Heart left ventricle (tissue), 16 donors: ENCODE results near the gene RREB1. TPM values are rescaled to one million over a fixed set of nuclear protein-coding genes. Genes with fewer than 3 reads are reported as not detected.

Experiments
- ATAC-seq, 4 donors: fragments of 200-7000 bp; cut with Tn5 transposase; one replicate each; pipeline ENCODE4 v1.9.1; 2020 to 2022; ENCODE audit warnings: moderate library complexity in 4 of 4, mild to moderate bottlenecking in 3 of 4, moderate number of reproducible peaks in 1 of 4
- DNase-seq, 5 donors: peaks; one replicate each; pipeline ENCODE4 v3.0.0-alpha.2; 2020
- H3K27ac ChIP-seq, 12 donors: fragments of 200-600 bp; sonication (generic) in 4 of 12; one replicate each; pipeline versions ENCODE4 v1.5.0 to v1.8.0; 2016 to 2022; ENCODE audit warnings: mild to moderate bottlenecking in 2 of 12
- H3K27me3 ChIP-seq, 9 donors: fragments of 200-600 bp; sonication (generic) in 2 of 9; one replicate each; pipeline versions ENCODE4 v1.5.1 to v1.8.0; 2016 to 2022; ENCODE audit warnings: mild to moderate bottlenecking in 3 of 9
- H3K36me3 ChIP-seq, 9 donors: fragments of 200-600 bp; sonication (generic) in 2 of 9; one replicate each; pipeline versions ENCODE4 v1.5.0 to v1.8.0; 2018 to 2022; ENCODE audit warnings: mild to moderate bottlenecking in 2 of 9
- H3K4me1 ChIP-seq, 12 donors: fragments of 200-600 bp; sonication (generic) in 4 of 12; one replicate each; pipeline versions ENCODE4 v1.5.0 to v1.8.0; 2016 to 2022; ENCODE audit warnings: mild to moderate bottlenecking in 3 of 12
- H3K4me3 ChIP-seq, 12 donors: fragments of 200-600 bp; sonication (generic) in 4 of 12; one replicate each; pipeline versions ENCODE4 v1.5.0 to v1.8.0; 2017 to 2022; ENCODE audit warnings: mild to moderate bottlenecking in 9 of 12, moderate library complexity in 4 of 12
- H3K9me3 ChIP-seq, 12 donors: fragments of 200-600 bp; sonication (generic) in 4 of 12; one replicate each; pipeline versions ENCODE4 v1.5.0 to v1.8.0; 2016 to 2022; ENCODE audit warnings: mild to moderate bottlenecking in 1 of 12
- CTCF ChIP-seq, 12 donors: fragments of 200-600 bp; sonication (generic) in 4 of 12; IDR thresholded peaks; one replicate each; pipeline versions ENCODE4 v1.5.0 to v1.8.0; 2018 to 2022; ENCODE audit warnings: antibody characterized with exemption in 12 of 12, mild to moderate bottlenecking in 5 of 12
- POLR2A ChIP-seq, 2 donors: fragments of 450-650 bp; IDR thresholded peaks; one replicate each; pipeline ENCODE4 v1.6.1; 2017; ENCODE audit warnings: antibody characterized with exemption in 2 of 2, mild to moderate bottlenecking in 2 of 2, moderate library complexity in 2 of 2
- WGBS, 4 donors: extraction: QIAGEN DNeasy Blood & Tissue Kit in 2 of 4; methylation state at CpG; one replicate each; pipeline versions ENCODE4 v1.1.5 to v1.1.7; 2013 to 2018; 5-methylcytosine and 5-hydroxymethylcytosine counted together
- intact Hi-C, 10 donors: fragments of 100-400 bp; cut with DNase I; formaldehyde crosslinking; loops; one replicate each; pipeline versions ENCODE4 v1.11.1 to v1.14.2; 2022
- polyA plus RNA-seq, 2 donors: library from polyadenylated mRNA; stranded (reverse); fragments of 200-250 nt; gene quantifications; one replicate each; pipeline ENCODE4 v1.2.3, GENCODE V29; 2013
- total RNA-seq, 9 donors: library from RNA; depleted of rRNA in 2 of 9; stranded (reverse); fragments of >200 nt in 2 of 9; fragmentation: NEBNext Ultra II Directional in 3 of 9; extraction: Animal tissue kit (Norgen Biotek cat#: 25700) in 3 of 9; gene quantifications; one replicate each; pipeline versions ENCODE4 v1.1.0 to v1.2.4, GENCODE V29; 2016 to 2023
- donor health status: ischemic (EF 13 %, LVEDD 7.1; RV severe dilation, severe dysfunction).
- donor health status: healthy with polysubstance abuse.
- donor health status: DM: no; HTN: yes; CAD: no.
- donor health status: DM: no; HTN: no; CAD: no.
- donor health status: ischemic (EF 25% LVEDD 6.9; RV normal size, moderate dysfunction).
- donor health status: ischemic (EF 25% LVEDD 5.7; RV mildly dilated, moderate dysfunction).
- donor health status: healthy.
- donor health status: DM: yes; HTN: yes; CAD: no.
- donor health status: ischemic (EF 35%, LVEDD 5.7; RV mildly dilated, moderate dysfunction).
- donor health status: nonischemic (EF 11% LVEDD 7.7; RV severe dilation, severe dysfunction).
- donor health status: DM: yes; HTN: yes; CAD: no.
- donor health status: PGD.
- donor health status: ischemic (EF 29% LVEDD 5.4; RV normal size, mild dysfunction).
- donor health status: nonischemic (EF 23%, LVEDD 6.1; RV moderate dilation, normal function).

The RREB1 gene
- total and polyA plus RNA-seq, 11 donors = 8.7 to 49.4 (median 35.7) TPM

- peak overlapping the region; percentile 41 to 95 (median 70) for H3K27ac ChIP-seq
- DNase-seq (peak; percentile 54 to 78 (median 72)), ATAC-seq (peak; percentile 36 to 61 (median 54))
- H3K27me3 ChIP-seq = no peaks in the 10 kb centered on the region
- no peaks in the 10 kb centered on the region for H3K9me3 ChIP-seq
- intact Hi-C loops = loop anchor here in 1 of 10 donors (2.0 kb wide), 1 partner anchor 25 kb away; no protein-coding TSS in a partner anchor
- 11 to 13% (median 12%) methylated on average over 11 of the region's 11 CpGs for WGBS, 4 donors
- peaks cover 4 to 78% (median 43%) of the 10 kb centered on the region in 12 donors for H3K4me1 ChIP-seq
- TF ChIP-seq POLR2A (IDR thresholded peaks at IDR 0.05) = no peak
- no peak for TF ChIP-seq CTCF (IDR thresholded peaks at IDR 0.05)
- H3K4me3 ChIP-seq = peak overlapping the region in 6 of 12 donors; percentile 1 to 31 (median 18)
- H3K36me3 ChIP-seq = no peaks in the 10 kb centered on the region
Measured at GRCh38 chr6:7137335-7138045, 29.7 kb downstream of the RREB1 start.

GRCh38 chr6:7138046-7138531 lies 30.3 kb downstream of the RREB1 start:
- peak overlapping the region in 4 of 12 donors; percentile 1 to 31 (median 18) for H3K4me3 ChIP-seq
- WGBS, 4 donors = 15 to 33% (median 16%) methylated on average over 2 of the region's 2 CpGs
- ATAC-seq = no peak
- TF ChIP-seq POLR2A (IDR thresholded peaks at IDR 0.05) (no peak), CTCF (IDR thresholded peaks at IDR 0.05) (no peak)
- intact Hi-C loops = loop anchor here in 1 of 10 donors (2.0 kb wide), 1 partner anchor 25 kb away; no protein-coding TSS in a partner anchor
- H3K9me3 ChIP-seq = no peaks in the 10 kb centered on the region
- no peaks in the 10 kb centered on the region for H3K27me3 ChIP-seq
- DNase-seq = no peak
- peak overlapping the region; percentile 41 to 95 (median 70) for H3K27ac ChIP-seq
- no peaks in the 10 kb centered on the region for H3K36me3 ChIP-seq
- peaks cover 4 to 84% (median 48%) of the 10 kb centered on the region in 12 donors for H3K4me1 ChIP-seq

- intact Hi-C loops = loop anchor here in 1 of 10 donors (2.0 kb wide), 1 partner anchor 26 kb away; no protein-coding TSS in a partner anchor
- ATAC-seq = peak in 3 of 4 donors; percentile 4 to 62 (median 31)
Measured at GRCh38 chr6:7138921-7139358, 31.2 kb downstream of the RREB1 start.

More at GRCh38 chr6:7138921-7139358, 31.2 kb downstream of the RREB1 start:
- TF ChIP-seq POLR2A (IDR thresholded peaks at IDR 0.05) = no peak
- TF ChIP-seq CTCF (IDR thresholded peaks at IDR 0.05) = no peak
- Histone ChIP-seq H3K9me3 (no peaks in the 10 kb centered on the region), H3K4me3 (no peak overlapping the region), H3K27ac (peak overlapping the region in 10 of 12 donors; percentile 41 to 95 (median 70)), H3K4me1 (peaks cover 4 to 87% (median 52%) of the 10 kb centered on the region in 12 donors), H3K36me3 (no peaks in the 10 kb centered on the region), H3K27me3 (no peaks in the 10 kb centered on the region)
- DNase-seq = peak in 1 of 5 donors; percentile 54
- 50 to 65% (median 57%) methylated on average over 1 of the region's 1 CpG for WGBS, 4 donors
